Endothelial cell of umbilical vein (primary cell): Measurements from ENCODE around the gene FES. TPM values are rescaled to one million over a fixed set of nuclear protein-coding genes. Genes with fewer than 3 reads are reported as not detected.
"Not testable (repeated sequence)": the region's sequence is repeated elsewhere in the genome, so short reads cannot be mapped to it uniquely, and the experiment has no call there.

ENCODE experiments used
- BruUV-seq: library from RNA; stranded (reverse); fragments of 400-500 nt; replicated peaks from 2 replicates; lab custom pipeline; 2021; lab: Mats Ljungman, UMichigan
- CTCF ChIA-PET: fragments of 300-600, 350-600 bp; sonication (Branson Sonifier 250); formaldehyde crosslinking; loops from one replicate; lab custom pipeline; 2021; ENCODE audit warnings: antibody characterized with exemption, inconsistent platforms; lab: Charles Lee
- POLR2A ChIA-PET: fragments of 300-600, 350-600 bp; sonication (Branson Sonifier 250); formaldehyde crosslinking; loops from one replicate; lab custom pipeline; 2021; ENCODE audit warnings: antibody characterized with exemption, inconsistent platforms; lab: Charles Lee
- DNase-seq: peaks from one replicate; pipeline ENCODE4 v3.0.0-alpha.2; 2011; ENCODE audit warnings: low read depth, low spot score
- FAIRE-seq: peaks from 2 replicates; lab custom pipeline; 2011; peaks lifted over from hg19 to GRCh38; lab: Jason Lieb, UNC
- H2AFZ ChIP-seq: 2 replicates; pipeline ENCODE4 v1.6.0; 2012; ENCODE audit warnings: low read depth, low read length, control low read depth, inconsistent platforms
- H3K27ac ChIP-seq: 2 replicates; pipeline ENCODE4 v1.5.1; 2011; ENCODE audit warnings: low read depth, mild to moderate bottlenecking, control low read depth, low read length, moderate library complexity; ENCODE audit not compliant: insufficient read depth
- H3K27me3 ChIP-seq, 2 experiments: 2 replicates each; pipeline versions ENCODE4 v1.6.0 to v1.6.1; 2011; ENCODE audit warnings: low read length in 2 of 2, mixed read lengths in 1 of 2; ENCODE audit not compliant: control insufficient read depth in 2 of 2, insufficient read depth in 2 of 2
- H3K36me3 ChIP-seq, 2 experiments: 2 replicates in 1 of 2; 3 replicates in 1 of 2; pipeline ENCODE4 v1.5.1; 2011; ENCODE audit warnings: low read length in 2 of 2, mild to moderate bottlenecking in 1 of 2, moderate library complexity in 1 of 2; ENCODE audit not compliant: control insufficient read depth in 2 of 2, insufficient read depth in 2 of 2; ENCODE audit errors: extremely low read depth in 1 of 2
- H3K4me1 ChIP-seq: 3 replicates; pipeline ENCODE4 v1.5.1; 2011; ENCODE audit warnings: mild to moderate bottlenecking, low read length; ENCODE audit not compliant: control insufficient read depth, insufficient read depth; ENCODE audit errors: extremely low read depth
- H3K4me2 ChIP-seq: 2 replicates; pipeline ENCODE4 v1.6.1; 2011; ENCODE audit warnings: low read length, control low read depth, mixed read lengths; ENCODE audit not compliant: insufficient read depth
- H3K4me3 ChIP-seq, 3 experiments: fragments of 200-600 bp in 1 of 3; sonication (generic), shearing (Covaris generic) in 1 of 3; replicated peaks in 1 of 3; 2 replicates each; pipeline ENCODE4 v1.5.1; 2011 to 2016; ENCODE audit warnings: control low read depth in 3 of 3, low read length in 3 of 3, mild to moderate bottlenecking in 2 of 3, inconsistent platforms in 1 of 3, low read depth in 1 of 3, moderate library complexity in 1 of 3; ENCODE audit not compliant: insufficient read depth in 1 of 3
- H3K79me2 ChIP-seq: 2 replicates; pipeline ENCODE4 v1.6.0; 2012; ENCODE audit warnings: low read length, inconsistent platforms; ENCODE audit not compliant: control insufficient read depth, insufficient read depth
- H3K9ac ChIP-seq: replicated peaks from 2 replicates; pipeline ENCODE3; 2011; ENCODE audit warnings: low read length, control low read depth; ENCODE audit not compliant: insufficient read depth; ENCODE audit errors: extremely low read depth
- H3K9me1 ChIP-seq: replicated peaks from 3 replicates; pipeline ENCODE4 v1.6.0; 2011; ENCODE audit warnings: mild to moderate bottlenecking, low read length; ENCODE audit not compliant: control insufficient read depth, insufficient read depth; ENCODE audit errors: extremely low read depth
- H3K9me3 ChIP-seq: replicated peaks from 2 replicates; pipeline ENCODE4 v1.5.1; 2012; ENCODE audit warnings: low read length, inconsistent platforms; ENCODE audit not compliant: control insufficient read depth, insufficient read depth
- H4K20me1 ChIP-seq: replicated peaks from 2 replicates; pipeline ENCODE3; 2011; ENCODE audit warnings: mild to moderate bottlenecking, low read length; ENCODE audit not compliant: control insufficient read depth, insufficient read depth; ENCODE audit errors: extremely low read depth
- CTCF ChIP-seq, 2 donors: IDR thresholded peaks; 1 replicate in 1 of 2; 2 replicates in 1 of 2; pipeline ENCODE4 v1.5.1; 2011; ENCODE audit warnings: low read length in 2 of 2, mild to moderate bottlenecking in 2 of 2, moderate library complexity in 2 of 2, control low read depth in 1 of 2, inconsistent platforms in 1 of 2, low read depth in 1 of 2; ENCODE audit not compliant: insufficient read depth in 1 of 2; ENCODE audit errors: extremely low read depth in 1 of 2
- EZH2 ChIP-seq: IDR thresholded peaks from 2 replicates; pipeline ENCODE4 v1.6.1; 2012; ENCODE audit warnings: borderline replicate concordance, low read depth, mild to moderate bottlenecking, moderate library complexity, low read length, inconsistent platforms; ENCODE audit not compliant: severe bottlenecking
- FOS ChIP-seq: IDR thresholded peaks from 2 replicates; pipeline ENCODE4 v1.6.1; 2011; ENCODE audit warnings: mild to moderate bottlenecking, low read length, moderate library complexity, borderline replicate concordance; ENCODE audit not compliant: insufficient read depth
- GATA2 ChIP-seq: IDR thresholded peaks from 2 replicates; pipeline ENCODE4 v1.7.0; 2011; ENCODE audit warnings: low read depth, mild to moderate bottlenecking, moderate library complexity, mixed read lengths, low read length; ENCODE audit not compliant: insufficient read length, insufficient read depth
- JUN ChIP-seq: IDR thresholded peaks from 2 replicates; pipeline ENCODE4 v1.6.1; 2011; ENCODE audit warnings: borderline replicate concordance, low read depth; ENCODE audit not compliant: insufficient read length, insufficient read depth
- MYC ChIP-seq: IDR thresholded peaks from one replicate; pipeline ENCODE4 v1.6.1; 2011; ENCODE audit warnings: mild to moderate bottlenecking, low read depth, low read length
- POLR2A ChIP-seq: IDR thresholded peaks from 2 replicates; pipeline ENCODE4 v1.6.1; 2012; ENCODE audit warnings: low read depth, mild to moderate bottlenecking, control low read depth, low read length
- POLR2AphosphoS5 ChIP-seq: IDR thresholded peaks from 2 replicates; pipeline ENCODE4 v1.6.1; 2012; ENCODE audit warnings: low read depth, mild to moderate bottlenecking, control low read depth, low read length, moderate library complexity; ENCODE audit not compliant: insufficient read depth
- dilution Hi-C: fragments of 300-500 bp; cut with MboI; formaldehyde crosslinking; loops from one replicate; pipeline ENCODE4 v1.15.0; 2019; ENCODE audit warnings: low sequenced_read_pairs; ENCODE audit not compliant: extremely low pct_ligation_motif_present
- intact Hi-C: fragments of 100-400 bp; cut with micrococcal nuclease; formaldehyde crosslinking; loops from one replicate; pipeline ENCODE4 v1.10.0; 2022
- polyA plus RNA-seq, 4 experiments: library from polyadenylated mRNA; depleted of rRNA in 3 of 4; stranded (reverse) in 3 of 4; unstranded in 1 of 4; fragments of >200 nt; gene quantifications; 2 replicates each; pipeline versions ENCODE4 v1.2.1 to v1.2.3, GENCODE V29; 2011 to 2012; ENCODE audit warnings: missing spikeins in 1 of 4
- total RNA-seq: library from RNA; stranded (reverse); gene quantifications from 2 replicates; pipeline ENCODE4 v1.2.3, GENCODE V29; 2021
- TF ChIP-seq, protein P1 (sequence below): IDR thresholded peaks from 2 replicates; pipeline ENCODE4 v1.6.1; 2011; ENCODE audit not compliant: insufficient read depth, insufficient read length

The FES gene
- total and polyA plus RNA-seq, 2 donors (not counting 3 experiments of a cell fraction or from before 2014, with no cell fraction given): 41.5 to 58.1 TPM

GRCh38 chr15:90895571-90896117 lies 11.3 kb downstream of the FES start:
- Histone ChIP-seq H3K79me2 (no peaks in the 10 kb centered on the region), H3K9me1 (no peaks in the 10 kb centered on the region), H3K27ac (no peak overlapping the region), H3K4me3 (no peak overlapping the region), H3K4me1 (no peaks in the 10 kb centered on the region), H3K9ac (no peak overlapping the region), H3K9me3 (no peaks in the 10 kb centered on the region), H3K27me3 (no peaks in the 10 kb centered on the region), H2AFZ (no peak overlapping the region), H3K4me2 (no peak overlapping the region), H4K20me1 (no peaks in the 10 kb centered on the region), H3K36me3 (peaks cover 11 to 37% of the 10 kb centered on the region in 2 experiments)
- BruUV-seq: no TSS peak
- no peak for TF ChIP-seq GATA2
- TF ChIP-seq MYC: no peak
- no peak for TF ChIP-seq EZH2
- TF ChIP-seq CTCF (IDR thresholded peaks at IDR 0.05; ENCODE audit: extremely low read depth in 1 of 2, insufficient read depth in 1 of 2, low read depth in 1 of 2, low read length in 2 of 2): no peak
- no peak for TF ChIP-seq POLR2A
- TF ChIP-seq FOS: no peak
- no peak for TF ChIP-seq JUN
- TF ChIP-seq, protein P1, sequence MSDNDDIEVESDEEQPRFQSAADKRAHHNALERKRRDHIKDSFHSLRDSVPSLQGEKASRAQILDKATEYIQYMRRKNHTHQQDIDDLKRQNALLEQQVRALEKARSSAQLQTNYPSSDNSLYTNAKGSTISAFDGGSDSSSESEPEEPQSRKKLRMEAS: no peak
- no peak for TF ChIP-seq POLR2AphosphoS5
- dilution Hi-C loops (no loop called here), intact Hi-C loops (no loop called here)
- FAIRE-seq: no peak
- DNase-seq: no peak
- ChIA-PET POLR2A (no interaction called here), CTCF (interaction anchor here (1.0 to 3.7 kb wide), 4 partner anchors 9 to 248 kb away, joined by 3 to 18 read pairs (median 6); partner anchors contain the start of genes HDDC3 and UNC45A)

DNA sequence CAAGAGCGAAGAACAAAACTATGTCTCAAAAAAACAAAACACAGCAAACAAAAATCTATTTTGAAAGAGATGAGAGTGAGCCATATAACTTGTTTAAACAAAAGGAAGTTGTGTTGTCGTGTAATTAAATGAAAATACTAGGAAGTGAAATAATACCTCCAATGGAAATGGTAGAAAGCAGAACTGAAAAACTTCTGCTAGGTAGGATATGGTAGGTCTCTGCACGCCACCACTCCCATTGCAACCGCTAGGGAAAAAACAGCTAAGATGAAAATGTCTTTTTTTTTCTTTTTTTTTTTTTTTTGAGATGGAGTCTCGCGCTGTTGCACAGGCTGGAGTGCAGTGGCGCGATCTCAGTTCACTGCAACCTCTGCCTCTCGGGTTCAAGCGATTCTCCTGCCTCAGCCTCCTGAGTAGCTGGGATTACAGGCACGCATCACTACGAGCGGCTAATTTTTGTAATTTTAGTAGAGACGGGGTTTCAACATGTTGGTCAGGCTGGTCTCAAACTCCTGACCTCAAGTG lies 12.9 kb downstream of the FES start:
- H3K27ac ChIP-seq, H3K27me3 ChIP-seq, FAIRE-seq, H3K9me1 ChIP-seq, H3K9ac ChIP-seq, BruUV-seq, H3K79me2 ChIP-seq, dilution Hi-C loops, H3K9me3 ChIP-seq, H2AFZ ChIP-seq, DNase-seq, H3K4me2 ChIP-seq, H3K4me3 ChIP-seq, intact Hi-C loops, H4K20me1 ChIP-seq, H3K4me1 ChIP-seq, POLR2A ChIA-PET: not testable (repeated sequence)
- peaks cover 7 to 24% of the 10 kb centered on the region in 2 experiments for H3K36me3 ChIP-seq
- CTCF ChIA-PET: interaction anchor here (0.6 to 3.7 kb wide), 4 partner anchors 11 to 249 kb away, joined by 3 to 18 read pairs (median 5); partner anchors contain the start of gene HDDC3
